Ovary (tissue), 3 donors: ENCODE results near the gene HAUS8.

Experiments
- EP300 ChIP-seq: sonication (generic); formaldehyde crosslinking; IDR thresholded peaks from one replicate; pipeline ENCODE4 v1.6.1; 2017; ENCODE audit warnings: antibody characterized with exemption
- POLR2A ChIP-seq: fragments of 450-650 bp; IDR thresholded peaks from one replicate; pipeline ENCODE4 v1.6.1; 2017; ENCODE audit warnings: antibody characterized with exemption, mild to moderate bottlenecking, moderate library complexity
- TF ChIP-seq, protein P1 (sequence below), 3 donors: fragments of 450-650 bp in 2 of 3; fragments of 200-600 bp in 1 of 3; IDR thresholded peaks; one replicate each; pipeline versions ENCODE4 v1.5.1 to v1.8.0; 2016 to 2022; ENCODE audit warnings: antibody characterized with exemption in 3 of 3, mild to moderate bottlenecking in 1 of 3
- donor health status: DM: no; HTN: no; CAD: no.

DNA sequence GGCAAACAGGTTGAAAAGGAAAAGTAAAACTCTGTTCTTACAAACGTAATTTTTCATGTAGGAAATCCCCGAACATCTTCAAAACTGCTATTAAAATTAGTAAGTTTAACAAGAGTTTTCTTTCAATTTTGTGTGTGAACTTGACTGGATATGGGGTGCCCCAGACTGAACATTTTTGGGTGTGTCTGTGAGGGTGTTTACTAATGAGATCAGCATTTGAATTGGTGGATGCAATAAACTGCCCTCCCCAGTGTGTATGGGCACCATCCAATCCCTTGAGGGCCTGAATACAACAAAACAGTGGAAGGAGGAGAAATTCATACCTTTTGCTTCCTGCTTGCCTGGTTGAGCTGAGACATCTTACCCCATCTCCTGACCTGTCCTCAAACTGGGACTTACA lies 11.8 kb downstream of the HAUS8 start:
- TF ChIP-seq POLR2A (no peak), EP300 (no peak)
- TF ChIP-seq, protein P1, sequence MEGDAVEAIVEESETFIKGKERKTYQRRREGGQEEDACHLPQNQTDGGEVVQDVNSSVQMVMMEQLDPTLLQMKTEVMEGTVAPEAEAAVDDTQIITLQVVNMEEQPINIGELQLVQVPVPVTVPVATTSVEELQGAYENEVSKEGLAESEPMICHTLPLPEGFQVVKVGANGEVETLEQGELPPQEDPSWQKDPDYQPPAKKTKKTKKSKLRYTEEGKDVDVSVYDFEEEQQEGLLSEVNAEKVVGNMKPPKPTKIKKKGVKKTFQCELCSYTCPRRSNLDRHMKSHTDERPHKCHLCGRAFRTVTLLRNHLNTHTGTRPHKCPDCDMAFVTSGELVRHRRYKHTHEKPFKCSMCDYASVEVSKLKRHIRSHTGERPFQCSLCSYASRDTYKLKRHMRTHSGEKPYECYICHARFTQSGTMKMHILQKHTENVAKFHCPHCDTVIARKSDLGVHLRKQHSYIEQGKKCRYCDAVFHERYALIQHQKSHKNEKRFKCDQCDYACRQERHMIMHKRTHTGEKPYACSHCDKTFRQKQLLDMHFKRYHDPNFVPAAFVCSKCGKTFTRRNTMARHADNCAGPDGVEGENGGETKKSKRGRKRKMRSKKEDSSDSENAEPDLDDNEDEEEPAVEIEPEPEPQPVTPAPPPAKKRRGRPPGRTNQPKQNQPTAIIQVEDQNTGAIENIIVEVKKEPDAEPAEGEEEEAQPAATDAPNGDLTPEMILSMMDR (IDR thresholded peaks at IDR 0.05): no peak
